ENCODE measurements around the gene IGSF21. TPM values are rescaled to one million over a fixed set of nuclear protein-coding genes. Genes with fewer than 3 reads are reported as not detected.

IGSF21 gene
- total RNA-seq, 3 donors from 2014 or later (not counting 1 experiment from before 2014, with no cell fraction given): not detected

- Mint-ChIP-seq H3K27me3 (ENCODE audit: low read depth in 2 of 2) (peaks cover 0 to under 1% of the 10 kb centered on the region in 2 donors), H3K4me3 (no peak overlapping the region), H3K4me1 (no peaks in the 10 kb centered on the region), H3K9me3 (peaks cover 0 to 2% of the 10 kb centered on the region in 2 donors), H3K27ac (no peak overlapping the region), H3K36me3 (no peaks in the 10 kb centered on the region)
- H3K27ac ChIP-seq (ENCODE audit: low read length): no peak overlapping the region
- no peak for TF ChIP-seq CTCF (IDR thresholded peaks at IDR 0.05)
- 52% methylated on average over 3 of the region's 3 CpGs for WGBS (ENCODE audit: insufficient coverage)
- DNase-seq (no peak), ATAC-seq (no peak)
- H3K27me3 ChIP-seq (ENCODE audit: control insufficient read depth, insufficient read depth, low read length): no peaks in the 10 kb centered on the region
- intact Hi-C loops (cut with micrococcal nuclease): no loop called here
- H3K9me3 ChIP-seq (ENCODE audit: control insufficient read depth, insufficient read depth, low read length): no peaks in the 10 kb centered on the region
- no peaks in the 10 kb centered on the region for H3K36me3 ChIP-seq (ENCODE audit: control insufficient read depth, insufficient read depth, low read length)
- H3K4me3 ChIP-seq (ENCODE audit: low read length): no peak overlapping the region
- H3K4me1 ChIP-seq (ENCODE audit: control insufficient read depth, insufficient read depth, low read length): no peaks in the 10 kb centered on the region
Observed at GRCh38 chr1:18316764-18317163, 209.2 kb downstream of the IGSF21 start.

GRCh38 chr1:18319099-18319498 is 211.5 kb downstream of the IGSF21 start:
- DNase-seq (no peak), ATAC-seq (no peak)
- H3K27me3 ChIP-seq (ENCODE audit: control insufficient read depth, insufficient read depth, low read length): no peaks in the 10 kb centered on the region
- Mint-ChIP-seq H3K36me3 (no peaks in the 10 kb centered on the region), H3K4me1 (no peaks in the 10 kb centered on the region), H3K4me3 (no peak overlapping the region), H3K9me3 (peaks cover 0 to 2% of the 10 kb centered on the region in 2 donors), H3K27me3 (ENCODE audit: low read depth in 2 of 2) (no peaks in the 10 kb centered on the region), H3K27ac (no peak overlapping the region)
- H3K4me1 ChIP-seq (ENCODE audit: control insufficient read depth, insufficient read depth, low read length): no peaks in the 10 kb centered on the region
- intact Hi-C loops (cut with micrococcal nuclease): no loop called here
- TF ChIP-seq CTCF (IDR thresholded peaks at IDR 0.05): no peak
- no peak overlapping the region for H3K4me3 ChIP-seq (ENCODE audit: low read length)
- no peaks in the 10 kb centered on the region for H3K36me3 ChIP-seq (ENCODE audit: control insufficient read depth, insufficient read depth, low read length)
- H3K27ac ChIP-seq (ENCODE audit: low read length): no peak overlapping the region
- no peaks in the 10 kb centered on the region for H3K9me3 ChIP-seq (ENCODE audit: control insufficient read depth, insufficient read depth, low read length)

- no peak for DNase-seq
- H3K36me3 Mint-ChIP-seq: no peaks in the 10 kb centered on the region
- H3K9me3 Mint-ChIP-seq: peaks cover 0 to 2% of the 10 kb centered on the region in 2 donors
- no peak for TF ChIP-seq CTCF (IDR thresholded peaks at IDR 0.05)
- no peaks in the 10 kb centered on the region for H3K4me1 Mint-ChIP-seq
- no peaks in the 10 kb centered on the region for H3K36me3 ChIP-seq (ENCODE audit: control insufficient read depth, insufficient read depth, low read length)
- 78% methylated on average over 7 of the region's 7 CpGs for WGBS (ENCODE audit: insufficient coverage)
- H3K27ac ChIP-seq (ENCODE audit: low read length): no peak overlapping the region
- no peak overlapping the region for H3K27ac Mint-ChIP-seq
- no peak overlapping the region for H3K4me3 ChIP-seq (ENCODE audit: low read length)
- no peaks in the 10 kb centered on the region for H3K27me3 Mint-ChIP-seq (ENCODE audit: low read depth in 2 of 2)
- intact Hi-C loops (cut with micrococcal nuclease): no loop called here
- no peaks in the 10 kb centered on the region for H3K4me1 ChIP-seq (ENCODE audit: control insufficient read depth, insufficient read depth, low read length)
- no peak overlapping the region for H3K4me3 Mint-ChIP-seq
- H3K27me3 ChIP-seq (ENCODE audit: control insufficient read depth, insufficient read depth, low read length): no peaks in the 10 kb centered on the region
- no peak for ATAC-seq
- H3K9me3 ChIP-seq (ENCODE audit: control insufficient read depth, insufficient read depth, low read length): no peaks in the 10 kb centered on the region
Observed at GRCh38 chr1:18320051-18320450, 212.5 kb downstream of the IGSF21 start.

GRCh38 chr1:18322368-18323032 is 214.9 kb downstream of the IGSF21 start:
- intact Hi-C loops (cut with micrococcal nuclease): no loop called here

More at GRCh38 chr1:18322368-18323032, 214.9 kb downstream of the IGSF21 start:
- H3K4me3 Mint-ChIP-seq: no peak overlapping the region
- H3K9me3 Mint-ChIP-seq: no peaks in the 10 kb centered on the region
- DNase-seq (no peak), ATAC-seq (no peak)
- Histone ChIP-seq H3K4me3 (ENCODE audit: low read length) (no peak overlapping the region), H3K36me3 (ENCODE audit: control insufficient read depth, insufficient read depth, low read length) (no peaks in the 10 kb centered on the region), H3K9me3 (ENCODE audit: control insufficient read depth, insufficient read depth, low read length) (no peaks in the 10 kb centered on the region), H3K4me1 (ENCODE audit: control insufficient read depth, insufficient read depth, low read length) (no peaks in the 10 kb centered on the region), H3K27ac (ENCODE audit: low read length) (no peak overlapping the region), H3K27me3 (ENCODE audit: control insufficient read depth, insufficient read depth, low read length) (no peaks in the 10 kb centered on the region)
- TF ChIP-seq CTCF (IDR thresholded peaks at IDR 0.05): no peak
- H3K4me1 Mint-ChIP-seq: no peaks in the 10 kb centered on the region
- H3K27ac Mint-ChIP-seq: no peak overlapping the region
- peaks cover 0 to 5% of the 10 kb centered on the region in 2 donors for H3K27me3 Mint-ChIP-seq (ENCODE audit: low read depth in 2 of 2)
- WGBS (ENCODE audit: insufficient coverage): 51% methylated on average over 20 of the region's 20 CpGs
- no peaks in the 10 kb centered on the region for H3K36me3 Mint-ChIP-seq
